Activated gamma-delta T cell treated with Interleukin-2 at 50 U/mL for 16 hours (primary cell): Measurements from ENCODE around the gene TCTN1.
"Not testable (repeated sequence)": the region's sequence is repeated elsewhere in the genome, so short reads cannot be mapped to it uniquely, and the experiment has no call there.

Experiments used
- DNase-seq: peaks from one replicate; pipeline ENCODE4 v3.0.0-alpha.2; 2020

TCTN1 gene

DNA sequence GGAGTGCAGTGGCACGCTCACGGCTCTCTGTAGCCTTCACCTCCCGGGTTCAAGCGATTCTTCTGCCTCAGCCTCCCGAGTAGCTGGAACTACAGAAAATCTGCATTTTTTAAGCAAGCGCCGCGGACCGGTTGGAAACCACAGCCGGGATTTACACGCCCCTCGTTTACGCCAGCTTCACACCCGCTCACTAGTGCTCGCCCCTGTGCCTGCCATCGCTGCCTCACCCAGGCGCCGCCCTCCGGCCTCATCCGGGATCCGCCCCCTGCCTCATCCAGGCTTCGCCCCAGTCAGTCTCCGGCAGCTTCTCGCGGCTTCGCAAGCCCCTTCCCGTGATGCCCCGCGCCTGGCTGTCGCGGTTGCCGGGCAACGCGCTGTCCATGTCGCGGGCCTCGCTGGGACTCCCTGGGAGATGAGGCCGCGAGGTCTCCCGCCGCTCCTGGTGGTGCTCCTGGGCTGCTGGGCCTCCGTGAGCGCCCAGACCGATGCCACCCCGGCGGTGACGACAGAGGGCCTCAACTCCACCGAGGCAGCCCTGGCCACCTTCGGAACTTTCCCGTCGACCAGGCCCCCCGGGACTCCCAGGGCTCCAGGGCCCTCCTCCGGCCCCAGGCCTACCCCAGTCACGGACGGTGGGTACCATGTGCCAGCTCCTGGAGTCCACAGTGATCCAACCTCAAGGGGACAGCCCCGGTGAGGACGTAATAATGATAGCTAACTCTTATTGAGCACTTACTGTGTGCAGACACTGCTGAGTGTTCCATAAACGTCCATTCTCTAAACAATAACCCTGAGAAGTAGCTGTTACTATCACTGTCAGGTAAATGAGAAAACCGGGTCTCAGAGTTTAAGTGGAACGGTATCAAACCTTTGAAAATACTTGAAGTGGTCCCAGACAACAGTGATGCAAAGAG lies at the start of gene TCTN1:
TSS of gene TCTN1 (plus strand) at position 359 of the 914 bp plus-strand sequence. CDS start at position 413, 54 bp downstream.
- peak; percentile 95 for DNase-seq

DNA sequence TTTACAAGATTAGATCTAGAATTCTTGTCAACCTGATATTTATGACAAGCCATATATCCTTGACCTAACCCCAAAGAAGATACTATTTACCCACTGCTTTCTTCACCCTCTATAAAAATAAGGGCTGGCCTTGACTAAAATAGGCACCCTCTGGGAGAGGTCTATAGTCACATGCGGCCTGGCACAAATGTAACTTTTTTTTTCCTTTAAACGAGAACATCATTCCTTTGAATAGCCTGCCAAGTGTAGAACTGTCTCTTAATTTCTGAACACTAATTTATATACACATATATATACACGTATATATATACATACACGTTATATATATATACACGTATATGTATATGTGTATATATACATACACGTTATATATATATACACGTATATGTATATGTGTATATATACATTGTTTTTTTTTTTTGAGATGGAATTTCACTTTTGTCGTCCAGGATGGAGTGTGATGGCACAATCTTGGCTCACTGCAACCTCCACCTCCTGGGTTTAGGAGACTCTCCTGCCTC lies 49.4 kb upstream of the TCTN1 start:
- no peak for DNase-seq

DNA sequence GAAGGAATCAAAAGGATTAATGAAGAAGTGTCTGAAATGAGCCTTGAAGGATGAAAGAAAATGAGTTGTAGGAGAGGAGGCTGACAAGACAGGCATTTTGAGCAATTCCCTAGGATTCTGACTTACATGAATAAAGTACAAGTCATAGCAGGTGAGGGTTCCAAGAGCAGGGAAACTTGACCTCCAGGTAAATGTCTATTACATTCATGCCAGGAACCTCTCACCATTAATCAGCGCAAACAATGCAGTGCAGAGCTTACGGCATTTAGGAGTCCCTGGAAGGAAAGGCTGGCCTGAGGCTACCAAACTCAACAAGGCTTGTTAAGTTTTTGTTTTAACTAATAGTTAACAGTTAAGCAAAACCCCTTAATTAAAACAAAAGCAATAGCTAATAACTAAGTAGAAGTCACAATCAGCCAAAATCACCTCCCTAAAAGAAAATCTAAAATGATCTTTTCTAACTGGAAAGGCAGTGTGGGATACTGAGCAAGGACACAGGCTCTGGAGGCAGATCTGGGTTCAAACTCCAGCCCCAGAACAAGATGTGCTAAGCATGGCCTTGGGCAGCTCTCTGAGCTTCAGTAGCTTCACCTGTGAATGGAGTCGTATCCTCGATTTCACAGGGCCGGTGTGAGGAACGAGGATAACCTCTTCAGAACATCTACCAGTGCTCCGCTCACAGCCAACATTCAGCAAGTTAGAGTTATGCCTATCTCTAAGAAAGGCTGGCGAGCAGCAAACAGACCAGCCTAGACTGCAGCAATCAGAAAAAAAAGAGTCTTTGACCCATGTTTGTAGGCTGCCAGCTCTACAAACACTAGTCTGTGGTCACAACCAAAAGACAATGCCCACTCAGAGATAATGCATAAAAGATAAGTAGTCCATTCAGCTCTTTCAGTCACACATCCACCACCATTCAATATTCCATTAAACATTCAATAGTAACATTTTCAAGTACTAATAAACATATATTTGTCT lies 47.7 kb upstream of the TCTN1 start:
- no peak for DNase-seq

DNA sequence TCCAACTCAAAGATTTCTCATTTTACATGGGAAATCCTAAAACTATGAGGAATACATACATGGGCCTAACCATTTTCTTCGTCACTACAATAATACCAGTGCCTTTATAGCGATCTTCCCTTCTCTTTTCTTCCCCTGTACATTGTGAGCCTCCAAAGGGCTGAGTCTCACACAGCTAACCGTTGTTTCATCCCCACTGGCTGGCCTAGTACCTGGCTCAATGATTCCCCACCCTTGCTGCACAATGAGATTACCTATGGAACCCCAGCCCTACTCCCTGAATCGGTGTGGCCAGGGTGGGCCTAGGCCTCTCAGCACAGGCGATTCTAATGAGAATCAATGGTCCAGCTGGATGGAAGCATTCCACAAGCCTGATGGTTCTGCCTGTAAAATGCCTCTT lies 46.9 kb upstream of the TCTN1 start:
- no peak for DNase-seq

GRCh38 chr12:110568752-110569151 lies 45.2 kb upstream of the TCTN1 start:
- no peak for DNase-seq

GRCh38 chr12:110569838-110570237 lies 44.1 kb upstream of the TCTN1 start:
- DNase-seq, result not testable (repeated sequence)

DNA sequence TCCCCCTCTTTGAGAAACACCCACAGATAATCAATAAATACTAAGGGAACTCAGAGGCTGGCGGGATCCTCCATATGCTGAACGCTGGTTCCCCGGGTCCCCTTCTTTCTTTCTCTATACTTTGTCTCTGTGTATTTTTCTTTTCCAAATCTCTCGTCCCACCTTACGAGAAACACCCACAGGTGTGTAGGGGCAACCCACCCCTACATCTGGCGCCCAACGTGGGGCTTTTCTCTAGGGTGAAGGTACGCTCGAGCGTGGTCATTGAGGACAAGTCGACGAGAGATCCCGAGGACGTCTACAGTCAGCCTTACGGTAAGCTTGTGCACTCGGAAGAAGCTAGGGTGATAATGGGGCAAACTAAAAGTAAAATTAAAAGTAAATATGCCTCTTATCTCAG lies 43.1 kb upstream of the TCTN1 start:
- DNase-seq, result not testable (repeated sequence)

GRCh38 chr12:110574044-110574443 lies 39.9 kb upstream of the TCTN1 start:
- no peak for DNase-seq

GRCh38 chr12:110574717-110575230 lies 39.2 kb upstream of the TCTN1 start:
- not testable (repeated sequence) for DNase-seq

GRCh38 chr12:110575326-110575725 lies 38.6 kb upstream of the TCTN1 start:
- DNase-seq, result no peak

GRCh38 chr12:110576504-110576903 lies 37.4 kb upstream of the TCTN1 start:
- no peak for DNase-seq

DNA sequence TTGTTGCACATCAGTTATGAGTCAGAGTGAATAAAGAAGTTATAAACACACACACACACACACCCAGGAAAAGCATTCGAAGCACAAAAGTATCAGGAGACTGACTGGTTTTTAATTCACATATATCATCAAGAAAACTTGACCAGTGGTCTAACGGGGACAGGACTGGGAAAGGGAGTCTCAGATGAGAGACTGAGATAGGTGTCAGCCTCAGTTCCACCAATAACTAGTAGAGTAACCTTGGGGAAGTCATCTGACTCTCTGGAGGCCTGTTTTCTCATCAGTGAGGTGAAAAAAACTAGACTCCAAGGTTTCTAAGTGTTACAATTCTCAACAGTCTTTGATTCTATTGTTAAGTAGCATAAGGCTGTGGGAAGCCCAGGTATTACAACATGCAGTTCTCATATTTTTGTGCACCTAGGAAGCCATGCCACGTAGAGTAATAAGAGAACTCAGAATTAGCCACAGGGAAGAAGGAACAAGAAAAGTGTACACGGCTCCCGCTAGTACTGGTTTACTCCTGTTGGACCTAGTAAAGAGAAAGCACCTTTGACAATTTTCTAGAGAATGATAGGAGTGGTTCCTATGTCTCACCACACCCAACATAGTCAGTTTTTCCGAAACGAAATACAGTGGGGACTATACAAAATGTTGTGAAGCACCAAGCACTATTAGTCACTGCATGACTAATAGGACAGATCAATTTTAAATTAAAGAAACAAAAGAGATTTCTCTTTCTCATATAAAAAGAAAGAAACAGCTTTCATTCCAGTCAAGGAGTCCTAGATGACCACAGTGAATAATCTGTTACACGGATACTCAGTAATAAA lies 35.9 kb upstream of the TCTN1 start:
- peak; percentile 17 for DNase-seq

DNA sequence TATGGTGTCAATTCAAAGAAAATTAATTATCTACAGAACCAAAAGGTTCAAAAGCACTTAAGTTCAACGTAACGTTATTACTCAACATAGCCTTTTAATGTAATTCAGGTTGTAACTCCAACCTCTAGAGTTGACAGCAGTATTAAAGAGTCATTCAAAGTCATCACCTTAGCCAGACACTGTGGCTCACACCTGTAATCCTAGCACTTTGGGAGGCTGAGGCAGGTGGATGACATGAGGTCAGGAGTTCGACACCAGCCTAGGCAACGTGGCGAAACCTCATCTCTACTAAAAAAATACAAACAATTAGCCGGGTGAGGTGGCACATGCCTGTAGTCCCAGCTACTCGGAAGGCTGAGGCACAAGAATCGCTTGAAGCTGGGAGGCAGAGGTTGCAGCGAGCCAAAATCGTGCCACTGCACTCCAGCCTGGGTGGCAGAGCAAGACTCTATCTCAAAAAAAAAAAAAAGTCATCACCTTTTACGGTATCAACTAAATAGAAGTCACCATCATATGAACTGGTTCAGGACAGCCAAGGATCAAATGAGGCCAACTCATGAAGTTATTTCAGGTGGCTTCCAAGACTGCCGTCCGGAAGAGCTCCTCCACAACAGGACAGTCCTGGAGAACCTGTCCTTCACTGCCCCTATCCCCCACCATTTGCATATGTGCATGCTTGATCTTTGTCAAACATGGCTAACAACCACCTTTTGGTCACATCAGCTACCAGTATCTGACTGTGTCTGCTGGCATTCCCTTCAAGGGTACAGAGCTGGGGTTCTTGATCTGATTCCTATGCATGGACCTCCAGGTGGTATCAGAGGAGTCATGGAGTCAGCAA lies 35.0 kb upstream of the TCTN1 start:
- no peak for DNase-seq

DNA sequence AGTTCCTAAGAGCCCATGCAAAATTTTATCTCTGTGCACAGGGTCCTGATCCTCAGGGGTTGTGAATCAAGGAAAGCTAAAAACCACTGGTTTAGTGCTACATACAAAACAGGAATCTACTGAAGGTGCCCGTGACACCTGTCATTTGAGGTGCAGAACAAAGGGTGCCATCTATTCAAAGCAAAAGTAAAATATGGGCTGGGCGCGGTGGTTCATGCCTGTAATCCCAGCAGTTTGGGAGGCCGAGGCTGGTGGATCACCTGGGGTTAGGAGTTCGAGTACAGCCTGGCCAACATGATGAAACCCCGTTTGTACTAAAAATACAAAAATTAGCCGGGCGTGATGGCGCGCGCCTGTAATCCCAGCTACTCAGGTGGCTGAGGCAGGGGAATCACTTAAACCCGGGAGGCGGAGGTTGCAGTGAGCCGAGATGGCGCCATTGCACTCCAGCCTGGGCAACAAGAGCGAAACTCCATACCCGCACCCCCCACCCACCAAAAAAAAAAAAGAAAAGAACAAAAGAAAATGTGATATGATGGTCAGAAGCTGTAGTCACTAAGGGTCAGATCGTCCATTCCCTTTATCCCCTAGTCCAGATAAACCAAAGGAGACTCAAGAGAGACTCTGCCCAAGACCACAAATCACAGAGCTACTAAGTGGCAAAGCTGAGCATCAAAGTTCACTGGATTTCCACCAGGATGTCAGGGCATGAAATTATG lies 34.2 kb upstream of the TCTN1 start:
- no peak for DNase-seq

- no peak for DNase-seq
Observed at GRCh38 chr12:110581931-110582275, 32.0 kb upstream of the TCTN1 start.

DNA sequence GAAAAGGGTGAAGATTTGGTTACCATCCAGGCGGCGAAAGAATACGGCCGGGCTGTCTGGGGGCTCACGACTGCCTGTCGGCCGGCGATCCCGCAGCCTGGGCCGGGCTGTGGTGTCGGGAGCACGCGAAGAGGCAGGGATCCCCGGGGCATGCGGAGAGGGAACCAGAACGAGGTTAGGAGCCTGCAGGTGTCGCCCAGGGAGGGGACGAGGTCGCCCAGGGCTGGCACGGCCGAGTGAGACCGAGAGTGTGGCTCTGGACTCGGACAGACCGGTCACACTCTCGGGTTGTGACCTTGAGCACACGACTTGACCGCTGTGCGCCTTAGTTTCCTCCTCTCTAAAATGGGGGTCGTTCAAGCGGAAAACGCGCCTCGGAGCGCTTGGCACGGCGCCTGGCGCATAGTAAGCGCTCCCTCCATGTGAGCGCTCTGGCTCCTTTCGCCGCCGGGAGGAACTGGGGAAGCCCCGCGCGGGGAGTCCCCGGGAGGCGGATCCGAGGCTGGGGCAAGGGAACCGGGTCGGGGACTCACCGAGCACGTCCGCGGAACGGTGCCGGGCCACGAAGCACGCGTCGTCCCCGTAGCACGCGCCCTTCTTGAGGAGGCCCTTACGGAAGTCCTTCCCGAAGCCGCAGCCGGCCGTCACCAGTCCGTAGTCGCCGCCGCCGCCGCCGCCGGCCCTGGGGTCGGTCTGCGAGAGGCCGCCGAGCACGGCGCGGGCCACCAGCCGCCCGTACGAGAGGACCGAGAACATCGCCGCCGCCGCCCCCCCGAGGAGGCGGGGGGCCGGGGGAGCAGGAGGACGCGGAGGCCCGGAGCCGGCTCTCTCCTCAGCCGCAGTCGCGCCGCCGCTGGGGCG lies 31.4 kb upstream of the TCTN1 start:
- peak; percentile 55 for DNase-seq

GRCh38 chr12:110583137-110584059 lies 30.5 kb upstream of the TCTN1 start, which contains the start of gene PPTC7:
PPTC7 (minus strand) TSS chr12:110583318; CDS start chr12:110583031, 287 bp downstream.
- peak; percentile 97 for DNase-seq

- peak; percentile 24 for DNase-seq
Observed at GRCh38 chr12:110585231-110585799, 28.6 kb upstream of the TCTN1 start.
